SK-N-MC (cell line): ENCODE measurements around the gene CYB5R4.

ENCODE experiments used
- EZH2 ChIP-seq: fragments of 200-600 bp; sonication (generic); IDR thresholded peaks from one replicate; pipeline ENCODE4 v1.6.1; 2017; ENCODE audit warnings: antibody characterized with exemption
- POLR2AphosphoS5 ChIP-seq: IDR thresholded peaks from 2 replicates; pipeline ENCODE4 v1.6.1; 2012; ENCODE audit warnings: mild to moderate bottlenecking, low read depth, low read length, borderline replicate concordance

GRCh38 chr6:83954371-83954770 is 94.9 kb downstream of the CYB5R4 start:
- TF ChIP-seq EZH2 (no peak), POLR2AphosphoS5 (no peak)
